ENCODE data around the gene PIANP. TPM values are rescaled to one million over a fixed set of nuclear protein-coding genes. Genes with fewer than 3 reads are reported as not detected.
A peak's percentile ranks its signal among the peaks of the same experiment; 100 is the strongest.
"Not testable (repeated sequence)": the region's sequence is repeated elsewhere in the genome, so short reads cannot be mapped to it uniquely, and the experiment has no call there.

PIANP gene
- total RNA-seq, 1 experiment from 2014 or later = not detected

GRCh38 chr12:6724409-6724797, 23.8 kb upstream of the PIANP start:
- intact Hi-C loops (cut with micrococcal nuclease; ENCODE audit: unreplicated experiment) = loop anchor here (5.0 kb wide), 1 partner anchor 62 kb away; the partner anchor contains the start of gene ING4
- no peak for TF ChIP-seq CTCF (IDR thresholded peaks at IDR 0.05; ENCODE audit: unreplicated experiment)
- Mint-ChIP-seq H3K27me3 (ENCODE audit: unreplicated experiment) (peaks cover 10% of the 10 kb centered on the region), H3K4me1 (ENCODE audit: low read depth, unreplicated experiment) (peaks cover 15% of the 10 kb centered on the region), H3K9me3 (ENCODE audit: low read depth, unreplicated experiment) (no peaks in the 10 kb centered on the region), H3K36me3 (ENCODE audit: insufficient read depth, unreplicated experiment) (peaks cover 22% of the 10 kb centered on the region), H3K4me3 (ENCODE audit: low read depth, unreplicated experiment) (peak overlapping the region; percentile 77), H3K27ac (ENCODE audit: unreplicated experiment) (peak overlapping the region; percentile 72)
- DNase-seq = peak; percentile 16
- CTCF ChIA-PET = interaction anchor here (0.6 to 2.3 kb wide), 7 partner anchors 25 to 480 kb away, joined by 3 to 14 read pairs (median 7); partner anchors contain the start of genes MLF2, USP5 and ZNF384
- BruUV-seq (replicated peaks) = no TSS peak

- intact Hi-C loops (cut with micrococcal nuclease; ENCODE audit: unreplicated experiment) = loop anchor here (5.0 kb wide), 1 partner anchor 62 kb away; the partner anchor contains the start of gene ING4
- peaks cover 10% of the 10 kb centered on the region for H3K27me3 Mint-ChIP-seq (ENCODE audit: unreplicated experiment)
- no TSS peak for BruUV-seq (replicated peaks)
- peaks cover 15% of the 10 kb centered on the region for H3K4me1 Mint-ChIP-seq (ENCODE audit: low read depth, unreplicated experiment)
- no peak for TF ChIP-seq CTCF (IDR thresholded peaks at IDR 0.05; ENCODE audit: unreplicated experiment)
- no peaks in the 10 kb centered on the region for H3K9me3 Mint-ChIP-seq (ENCODE audit: low read depth, unreplicated experiment)
- H3K36me3 Mint-ChIP-seq (ENCODE audit: insufficient read depth, unreplicated experiment) = peaks cover 16% of the 10 kb centered on the region
- DNase-seq = peak; percentile 97
- CTCF ChIA-PET = interaction anchor here (0.5 to 2.3 kb wide), 9 partner anchors 18 to 128 kb away, joined by 3 to 14 read pairs (median 5); partner anchors contain the start of genes MLF2, USP5 and ZNF384
- peak within 1 kb of the TSS; percentile 72 for H3K27ac Mint-ChIP-seq (ENCODE audit: unreplicated experiment)
- peak within 1 kb of the TSS; percentile 77 for H3K4me3 Mint-ChIP-seq (ENCODE audit: low read depth, unreplicated experiment)
Measured at GRCh38 chr12:6723607-6724408, 23.2 kb upstream of the PIANP start, which contains the start of gene COPS7A. COPS7A (plus strand) TSS chr12:6724046; CDS start chr12:6724657, 611 bp downstream.

GRCh38 chr12:6722863-6723262, 22.2 kb upstream of the PIANP start:
- no peak overlapping the region for H3K27ac Mint-ChIP-seq (ENCODE audit: unreplicated experiment)
- H3K4me1 Mint-ChIP-seq (ENCODE audit: low read depth, unreplicated experiment) = peaks cover 15% of the 10 kb centered on the region
- no peaks in the 10 kb centered on the region for H3K9me3 Mint-ChIP-seq (ENCODE audit: low read depth, unreplicated experiment)
- CTCF ChIA-PET = interaction anchor here (0.8 to 1.3 kb wide), 2 partner anchors 44 to 129 kb away, joined by 3 to 7 read pairs; partner anchors contain the start of gene USP5
- peaks cover 14% of the 10 kb centered on the region for H3K36me3 Mint-ChIP-seq (ENCODE audit: insufficient read depth, unreplicated experiment)
- intact Hi-C loops (cut with micrococcal nuclease; ENCODE audit: unreplicated experiment) = loop anchor here (5.0 kb wide), 1 partner anchor 61 kb away; the partner anchor contains the start of gene ING4
- DNase-seq = no peak
- no peak for TF ChIP-seq CTCF (IDR thresholded peaks at IDR 0.05; ENCODE audit: unreplicated experiment)
- no TSS peak for BruUV-seq (replicated peaks)
- H3K27me3 Mint-ChIP-seq (ENCODE audit: unreplicated experiment) = peaks cover 10% of the 10 kb centered on the region
- H3K4me3 Mint-ChIP-seq (ENCODE audit: low read depth, unreplicated experiment) = no peak overlapping the region

GRCh38 chr12:6716874-6717437, 16.3 kb upstream of the PIANP start:
- CTCF ChIA-PET = interaction anchor here (0.6 kb wide), 1 partner anchor 17 kb away, joined by 3 read pairs; no protein-coding TSS in a partner anchor
- no peak for DNase-seq
- intact Hi-C loops (cut with micrococcal nuclease; ENCODE audit: unreplicated experiment) = no loop called here
- Mint-ChIP-seq H3K27ac (ENCODE audit: unreplicated experiment) (no peak overlapping the region), H3K4me3 (ENCODE audit: low read depth, unreplicated experiment) (no peak overlapping the region), H3K9me3 (ENCODE audit: low read depth, unreplicated experiment) (no peaks in the 10 kb centered on the region), H3K36me3 (ENCODE audit: insufficient read depth, unreplicated experiment) (no peaks in the 10 kb centered on the region), H3K27me3 (ENCODE audit: unreplicated experiment) (peaks cover 10% of the 10 kb centered on the region), H3K4me1 (ENCODE audit: low read depth, unreplicated experiment) (no peaks in the 10 kb centered on the region)
- TF ChIP-seq CTCF (IDR thresholded peaks at IDR 0.05; ENCODE audit: unreplicated experiment) = no peak
- BruUV-seq (replicated peaks) = no TSS peak

- BruUV-seq (replicated peaks); CTCF ChIA-PET: not testable (repeated sequence)
Measured at GRCh38 chr12:6716031-6716873, 15.6 kb upstream of the PIANP start.

More at GRCh38 chr12:6716031-6716873, 15.6 kb upstream of the PIANP start:
- H3K4me1 Mint-ChIP-seq (ENCODE audit: low read depth, unreplicated experiment); H3K36me3 Mint-ChIP-seq (ENCODE audit: insufficient read depth, unreplicated experiment); H3K9me3 Mint-ChIP-seq (ENCODE audit: low read depth, unreplicated experiment); H3K27ac Mint-ChIP-seq (ENCODE audit: unreplicated experiment); H3K4me3 Mint-ChIP-seq (ENCODE audit: low read depth, unreplicated experiment); intact Hi-C loops (cut with micrococcal nuclease; ENCODE audit: unreplicated experiment); DNase-seq: not testable (repeated sequence)
- H3K27me3 Mint-ChIP-seq (ENCODE audit: unreplicated experiment) = peaks cover 10% of the 10 kb centered on the region
